Measurements from ENCODE around the gene FHOD1.

The FHOD1 gene

GRCh38 chr16:67238278-67238575 is 9.1 kb downstream of the FHOD1 start:
- no peak overlapping the region for H3K27ac ChIP-seq (ENCODE audit: low read depth, low read length)
- no peaks in the 10 kb centered on the region for H3K27me3 ChIP-seq (ENCODE audit: control insufficient read depth, insufficient read depth, low read length)
- H3K9ac ChIP-seq (ENCODE audit: low read length): no peak overlapping the region
- no peak overlapping the region for H3K4me3 ChIP-seq (ENCODE audit: low read depth, low read length)
- H3K36me3 ChIP-seq (ENCODE audit: control insufficient read depth, insufficient read depth, low read length): peaks cover 51% of the 10 kb centered on the region
- H3K9me3 ChIP-seq (ENCODE audit: control insufficient read depth, insufficient read depth, low read depth, low read length): no peaks in the 10 kb centered on the region
- H3K4me1 ChIP-seq (ENCODE audit: control insufficient read depth, insufficient read depth, low read length): peaks cover 31% of the 10 kb centered on the region

- no peak overlapping the region for H3K27ac ChIP-seq (ENCODE audit: low read depth, low read length)
- no peak overlapping the region for H3K9ac ChIP-seq (ENCODE audit: low read length)
- H3K4me3 ChIP-seq (ENCODE audit: low read depth, low read length): peak overlapping the region; percentile 36; the same call in 1 of the 2 replicates
- peaks cover 31% of the 10 kb centered on the region for H3K4me1 ChIP-seq (ENCODE audit: control insufficient read depth, insufficient read depth, low read length)
- peaks cover 52% of the 10 kb centered on the region for H3K36me3 ChIP-seq (ENCODE audit: control insufficient read depth, insufficient read depth, low read length)
- no peaks in the 10 kb centered on the region for H3K27me3 ChIP-seq (ENCODE audit: control insufficient read depth, insufficient read depth, low read length)
- H3K9me3 ChIP-seq (ENCODE audit: control insufficient read depth, insufficient read depth, low read depth, low read length): no peaks in the 10 kb centered on the region
These were observed 9.6 kb downstream of the FHOD1 start for GRCh38 chr16:67237396-67238277.

- no peaks in the 10 kb centered on the region for H3K27me3 ChIP-seq (ENCODE audit: control insufficient read depth, insufficient read depth, low read length)
- no peak overlapping the region for H3K27ac ChIP-seq (ENCODE audit: low read depth, low read length)
- no peaks in the 10 kb centered on the region for H3K9me3 ChIP-seq (ENCODE audit: control insufficient read depth, insufficient read depth, low read depth, low read length)
- peaks cover 54% of the 10 kb centered on the region for H3K36me3 ChIP-seq (ENCODE audit: control insufficient read depth, insufficient read depth, low read length)
- H3K4me1 ChIP-seq (ENCODE audit: control insufficient read depth, insufficient read depth, low read length): peaks cover 24% of the 10 kb centered on the region
- peak overlapping the region; percentile 55 for H3K9ac ChIP-seq (ENCODE audit: low read length)
- H3K4me3 ChIP-seq (ENCODE audit: low read depth, low read length): peak overlapping the region; percentile 42; the same call in 1 of the 2 replicates
These were observed 10.5 kb downstream of the FHOD1 start for GRCh38 chr16:67236563-67237395.

- no peak overlapping the region for H3K9ac ChIP-seq (ENCODE audit: low read length)
- H3K27ac ChIP-seq (ENCODE audit: low read depth, low read length): no peak overlapping the region
- no peaks in the 10 kb centered on the region for H3K27me3 ChIP-seq (ENCODE audit: control insufficient read depth, insufficient read depth, low read length)
- peaks cover 62% of the 10 kb centered on the region for H3K36me3 ChIP-seq (ENCODE audit: control insufficient read depth, insufficient read depth, low read length)
- H3K4me1 ChIP-seq (ENCODE audit: control insufficient read depth, insufficient read depth, low read length): peaks cover 16% of the 10 kb centered on the region
- peak overlapping the region; percentile 42; the same call in 1 of the 2 replicates for H3K4me3 ChIP-seq (ENCODE audit: low read depth, low read length)
- H3K9me3 ChIP-seq (ENCODE audit: control insufficient read depth, insufficient read depth, low read depth, low read length): no peaks in the 10 kb centered on the region
These were observed 11.3 kb downstream of the FHOD1 start for GRCh38 chr16:67235816-67236562.

- Histone ChIP-seq H3K9ac (ENCODE audit: low read length) (no peak overlapping the region), H3K9me3 (ENCODE audit: control insufficient read depth, insufficient read depth, low read depth, low read length) (no peaks in the 10 kb centered on the region), H3K36me3 (ENCODE audit: control insufficient read depth, insufficient read depth, low read length) (peaks cover 73% of the 10 kb centered on the region)
These were observed 13.1 kb downstream of the FHOD1 start for GRCh38 chr16:67234180-67234597.

GRCh38 chr16:67233596-67233995 is 13.7 kb downstream of the FHOD1 start:
- no peaks in the 10 kb centered on the region for H3K9me3 ChIP-seq (ENCODE audit: control insufficient read depth, insufficient read depth, low read depth, low read length)
- H3K36me3 ChIP-seq (ENCODE audit: control insufficient read depth, insufficient read depth, low read length): peaks cover 73% of the 10 kb centered on the region

More at GRCh38 chr16:67234180-67234597, 13.1 kb downstream of the FHOD1 start:
- H3K4me3 ChIP-seq (ENCODE audit: low read depth, low read length): no peak overlapping the region
- H3K27me3 ChIP-seq (ENCODE audit: control insufficient read depth, insufficient read depth, low read length): no peaks in the 10 kb centered on the region
- H3K4me1 ChIP-seq (ENCODE audit: control insufficient read depth, insufficient read depth, low read length): peaks cover 11% of the 10 kb centered on the region; the same call in 1 of the 2 replicates
- no peak overlapping the region for H3K27ac ChIP-seq (ENCODE audit: low read depth, low read length)

GRCh38 chr16:67230809-67231660 is 16.2 kb downstream of the FHOD1 start:
- Histone ChIP-seq H3K9ac (ENCODE audit: low read length) (no peak overlapping the region), H3K27ac (ENCODE audit: low read depth, low read length) (no peak overlapping the region), H3K4me3 (ENCODE audit: low read depth, low read length) (no peak overlapping the region), H3K27me3 (ENCODE audit: control insufficient read depth, insufficient read depth, low read length) (no peaks in the 10 kb centered on the region), H3K36me3 (ENCODE audit: control insufficient read depth, insufficient read depth, low read length) (peaks cover 62% of the 10 kb centered on the region), H3K4me1 (ENCODE audit: control insufficient read depth, insufficient read depth, low read length) (peaks cover 3% of the 10 kb centered on the region; the same call in 1 of the 2 replicates), H3K9me3 (ENCODE audit: control insufficient read depth, insufficient read depth, low read depth, low read length) (no peaks in the 10 kb centered on the region)

More at GRCh38 chr16:67233596-67233995, 13.7 kb downstream of the FHOD1 start:
- Histone ChIP-seq H3K27ac (ENCODE audit: low read depth, low read length) (no peak overlapping the region), H3K4me3 (ENCODE audit: low read depth, low read length) (no peak overlapping the region), H3K4me1 (ENCODE audit: control insufficient read depth, insufficient read depth, low read length) (peaks cover 11% of the 10 kb centered on the region; the same call in 1 of the 2 replicates), H3K9ac (ENCODE audit: low read length) (no peak overlapping the region), H3K27me3 (ENCODE audit: control insufficient read depth, insufficient read depth, low read length) (no peaks in the 10 kb centered on the region)

- peaks cover 57% of the 10 kb centered on the region for H3K36me3 ChIP-seq (ENCODE audit: control insufficient read depth, insufficient read depth, low read length)
- no peak overlapping the region for H3K27ac ChIP-seq (ENCODE audit: low read depth, low read length)
- H3K27me3 ChIP-seq (ENCODE audit: control insufficient read depth, insufficient read depth, low read length): no peaks in the 10 kb centered on the region
- no peak overlapping the region for H3K9ac ChIP-seq (ENCODE audit: low read length)
- no peak overlapping the region for H3K4me3 ChIP-seq (ENCODE audit: low read depth, low read length)
- 0 out of 2 replicates have a peak, but pooled peaks cover 2% of the 10 kb centered on the region for H3K4me1 ChIP-seq (ENCODE audit: control insufficient read depth, insufficient read depth, low read length)
- H3K9me3 ChIP-seq (ENCODE audit: control insufficient read depth, insufficient read depth, low read depth, low read length): no peaks in the 10 kb centered on the region
These were observed 17.1 kb downstream of the FHOD1 start for GRCh38 chr16:67229906-67230808.

- no peak overlapping the region for H3K27ac ChIP-seq (ENCODE audit: low read depth, low read length)
- H3K9ac ChIP-seq (ENCODE audit: low read length): no peak overlapping the region
- H3K36me3 ChIP-seq (ENCODE audit: control insufficient read depth, insufficient read depth, low read length): peaks cover 47% of the 10 kb centered on the region
- H3K27me3 ChIP-seq (ENCODE audit: control insufficient read depth, insufficient read depth, low read length): no peaks in the 10 kb centered on the region
- H3K9me3 ChIP-seq (ENCODE audit: control insufficient read depth, insufficient read depth, low read depth, low read length): no peaks in the 10 kb centered on the region
- H3K4me1 ChIP-seq (ENCODE audit: control insufficient read depth, insufficient read depth, low read length): 0 out of 2 replicates have a peak, but pooled peaks cover 2% of the 10 kb centered on the region
- no peak overlapping the region for H3K4me3 ChIP-seq (ENCODE audit: low read depth, low read length)
These were observed 18.4 kb downstream of the FHOD1 start for GRCh38 chr16:67228905-67229304.

Measured in HUES6 (cell line).